HG03442 (cell line): Measurements from ENCODE around the gene POT1.

ENCODE experiments used
- ATAC-seq: cut with Tn5 transposase; IDR thresholded peaks from one replicate; pipeline ENCODE4 v1.9.1; 2021; ENCODE audit warnings: mild to moderate bottlenecking, moderate library complexity; ENCODE audit not compliant: unreplicated experiment

POT1 gene

GRCh38 chr7:124914298-124914697 is 15.3 kb downstream of the POT1 start:
- ATAC-seq: peak; percentile 40

GRCh38 chr7:124912972-124913371 is 16.7 kb downstream of the POT1 start:
- ATAC-seq: no peak

DNA sequence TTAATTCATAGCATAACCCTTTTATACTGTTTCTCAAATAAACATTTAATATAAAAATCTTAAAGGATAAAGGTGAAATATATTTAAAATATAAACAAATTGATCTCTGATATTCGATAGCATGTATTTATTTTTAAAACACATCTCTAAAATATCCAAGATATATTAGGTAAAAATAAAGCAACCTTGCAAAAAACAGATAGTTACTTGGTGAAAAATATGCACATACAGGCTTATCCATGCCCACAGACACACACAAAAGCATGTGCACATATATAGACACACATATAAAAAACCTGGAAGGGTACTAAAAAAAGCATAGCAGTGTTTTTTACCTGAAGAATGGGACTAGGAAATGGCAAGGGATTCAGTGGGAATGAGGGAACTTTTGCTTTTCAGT is 19.8 kb downstream of the POT1 start:
- no peak for ATAC-seq

- no peak for ATAC-seq
These were observed 21.4 kb downstream of the POT1 start for GRCh38 chr7:124908259-124908658.

GRCh38 chr7:124907490-124907889 is 22.1 kb downstream of the POT1 start:
- ATAC-seq: no peak

- ATAC-seq: no peak
These were observed 31.1 kb downstream of the POT1 start for GRCh38 chr7:124898531-124898930.

GRCh38 chr7:124896001-124896400 is 33.6 kb downstream of the POT1 start:
- ATAC-seq: no peak

DNA sequence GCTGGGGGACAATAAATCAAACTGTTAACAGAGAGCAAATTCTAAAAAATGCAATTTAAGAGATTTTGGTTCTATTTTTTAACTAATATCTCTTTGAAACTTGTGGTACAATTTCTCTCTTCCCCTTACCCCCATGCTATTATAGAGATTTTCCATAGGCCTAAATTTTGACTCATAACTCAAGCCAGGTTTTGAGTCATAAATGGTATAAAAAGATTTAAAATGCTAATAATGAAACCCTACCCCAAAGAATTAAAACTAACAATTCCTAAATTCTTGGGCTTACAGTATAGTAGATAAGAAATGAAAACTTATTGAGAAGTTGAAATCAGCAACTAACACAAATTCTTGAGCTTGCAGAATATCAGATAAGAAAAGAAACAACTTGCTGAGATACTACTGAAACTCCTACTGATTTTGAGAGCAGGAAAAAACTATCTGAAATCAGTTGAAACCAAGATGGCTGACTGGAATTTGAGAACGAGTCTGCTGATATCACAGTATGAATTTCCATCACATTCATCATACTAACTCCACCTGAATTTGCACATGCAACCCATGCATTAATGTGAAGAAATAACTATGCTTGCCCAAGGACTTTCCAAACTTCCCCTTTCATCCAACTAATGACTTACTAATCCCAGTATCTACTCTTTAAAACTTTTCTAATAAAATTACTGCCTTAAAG is 36.3 kb downstream of the POT1 start:
- ATAC-seq: peak; percentile 92

DNA sequence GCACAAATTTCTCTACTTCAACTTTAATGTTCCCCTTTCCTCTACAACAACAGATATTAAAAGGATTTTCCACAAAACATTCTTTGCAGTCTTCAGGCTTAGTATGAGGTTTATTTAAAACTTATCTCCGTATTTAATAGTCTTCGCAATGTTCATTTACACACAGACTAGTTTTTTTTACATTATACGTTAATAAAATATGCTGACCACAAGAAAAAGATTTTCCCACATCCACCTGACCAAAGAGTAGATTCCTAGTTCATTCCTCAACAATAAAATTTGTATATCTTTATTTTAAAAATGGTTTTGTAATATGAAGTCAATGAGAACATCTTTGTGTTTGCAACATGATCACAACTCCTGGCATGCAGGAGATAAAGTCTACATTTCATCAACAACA is 42.4 kb downstream of the POT1 start:
- ATAC-seq: no peak

GRCh38 chr7:124881981-124882380 is 47.6 kb downstream of the POT1 start:
- no peak for ATAC-seq

DNA sequence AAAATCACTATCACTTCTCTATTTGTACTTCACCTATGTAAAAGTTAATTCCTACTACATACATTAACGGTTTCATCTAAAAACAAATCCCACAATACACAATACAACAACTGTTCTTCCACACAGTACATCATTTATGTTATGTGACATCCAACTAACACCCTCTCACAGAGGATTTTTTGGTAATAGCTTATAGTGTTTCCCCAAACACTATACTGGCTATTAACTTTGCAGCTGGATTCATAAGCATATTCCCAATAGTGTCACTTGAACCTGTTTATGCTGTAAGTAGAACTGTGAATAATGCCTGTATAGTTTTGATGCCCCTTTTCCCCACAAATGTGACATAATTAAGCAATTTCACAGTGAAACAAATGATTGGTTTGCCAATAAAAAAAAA is 49.9 kb downstream of the POT1 start:
- ATAC-seq: no peak

DNA sequence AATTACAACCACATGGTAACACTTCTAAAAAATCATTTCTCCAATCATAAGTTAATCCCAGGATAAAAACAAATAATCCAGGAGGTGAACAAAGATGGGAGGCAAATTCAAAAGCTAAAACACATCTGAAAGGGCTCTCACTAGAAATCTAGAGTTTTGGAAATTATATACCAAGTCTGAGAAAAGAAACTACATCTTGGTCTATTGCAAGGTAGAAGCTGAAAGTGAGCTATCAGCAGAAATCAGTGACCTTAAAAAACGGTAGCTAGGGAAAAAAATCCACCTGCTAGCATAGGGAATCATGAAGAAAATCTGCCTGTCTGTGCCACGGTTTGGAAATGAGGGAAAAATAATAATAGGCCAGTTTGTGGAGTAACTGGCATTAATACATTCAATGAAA is 50.5 kb downstream of the POT1 start:
- ATAC-seq: no peak

- no peak for ATAC-seq
These were observed 54.9 kb downstream of the POT1 start for GRCh38 chr7:124874644-124875163.

DNA sequence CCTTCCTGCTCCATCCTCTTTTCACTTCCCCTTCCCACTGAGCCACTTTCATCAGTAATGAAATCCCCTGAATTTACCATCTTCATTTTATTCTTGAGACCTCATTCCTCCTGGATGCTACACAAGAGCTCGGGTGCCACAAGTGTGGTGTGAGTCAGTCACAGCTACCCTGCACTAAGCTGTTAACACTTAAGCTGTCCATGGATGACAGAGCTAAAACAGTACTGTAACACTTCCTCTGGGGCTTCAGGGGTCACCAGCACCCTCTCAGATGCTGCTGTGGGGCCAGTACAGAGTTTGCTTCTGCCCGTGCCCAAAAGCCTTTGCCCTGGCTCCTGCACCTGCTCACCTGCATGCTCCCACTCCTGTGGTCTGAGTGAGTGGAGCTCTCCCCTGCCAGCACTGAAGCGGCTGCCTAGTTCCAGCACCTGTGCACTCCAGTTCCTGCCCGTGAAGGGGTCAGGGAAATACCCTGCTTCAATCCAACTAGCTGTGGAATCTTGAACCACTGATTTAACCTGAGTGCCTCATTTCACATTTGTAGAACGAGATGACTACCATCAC is 71.9 kb downstream of the POT1 start:
- no peak for ATAC-seq

GRCh38 chr7:124856299-124856888 is 73.2 kb downstream of the POT1 start:
- peak; percentile 61 for ATAC-seq

DNA sequence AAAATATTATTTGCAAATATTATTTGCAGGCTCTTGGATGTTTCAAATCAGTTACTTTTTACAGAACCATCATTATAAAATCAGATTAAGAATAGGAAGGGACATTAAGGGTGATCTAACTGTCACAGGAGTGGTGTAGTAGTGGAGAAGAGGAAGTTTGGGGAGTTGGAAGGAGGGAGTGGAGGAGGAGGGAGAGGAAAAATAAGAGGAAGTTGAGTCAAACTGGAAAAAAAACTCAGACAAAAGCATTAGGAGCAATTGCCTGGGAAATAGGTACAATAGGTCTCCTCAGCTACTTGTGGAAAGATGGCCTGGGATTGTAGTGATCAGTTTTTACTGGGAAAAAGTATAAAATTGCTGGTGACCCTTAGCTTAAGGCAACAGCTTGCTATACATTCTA is 86.3 kb downstream of the POT1 start:
- ATAC-seq: no peak

GRCh38 chr7:124840435-124840834 is 89.2 kb downstream of the POT1 start:
- ATAC-seq: no peak

DNA sequence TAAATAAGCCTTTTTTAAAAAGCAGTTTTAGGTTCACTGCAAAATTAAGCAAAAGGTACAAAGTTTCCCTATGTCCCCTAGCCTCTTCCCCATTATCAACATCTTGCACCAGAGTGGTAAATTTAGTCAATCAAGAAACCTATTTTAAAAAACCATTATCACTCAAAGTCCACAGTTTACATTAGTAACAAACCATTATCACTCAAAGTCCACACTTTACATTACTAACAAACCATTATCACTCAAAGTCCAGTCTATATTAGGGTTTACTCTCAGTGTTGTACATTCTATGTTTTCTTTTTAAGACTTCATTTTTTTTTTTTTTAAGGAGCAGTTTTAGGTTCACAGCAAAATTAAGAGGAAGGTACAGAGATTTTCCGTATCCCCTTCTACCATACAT is 89.9 kb downstream of the POT1 start:
- ATAC-seq: no peak

DNA sequence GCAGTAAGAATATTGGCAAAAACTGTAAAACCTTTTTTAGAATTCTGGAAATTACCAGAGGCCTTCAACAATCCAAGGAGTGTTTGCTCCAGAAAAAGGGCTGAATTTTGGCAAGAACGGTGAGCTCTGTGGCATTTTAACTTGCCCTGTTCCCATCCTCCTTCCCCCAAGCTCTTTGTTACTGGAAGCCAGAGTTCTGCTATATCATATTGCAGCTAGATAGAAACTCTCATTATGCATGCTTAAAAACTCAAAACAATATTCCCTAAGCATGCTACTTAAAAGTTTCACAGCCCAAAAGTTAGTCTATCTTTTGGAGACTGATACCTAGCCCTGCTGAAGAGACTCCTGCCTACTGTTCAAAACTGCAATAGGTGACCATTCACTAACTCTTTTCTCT is 93.5 kb downstream of the POT1 start:
- ATAC-seq: no peak

- no peak for ATAC-seq
These were observed 110.8 kb downstream of the POT1 start for GRCh38 chr7:124818807-124819206.

DNA sequence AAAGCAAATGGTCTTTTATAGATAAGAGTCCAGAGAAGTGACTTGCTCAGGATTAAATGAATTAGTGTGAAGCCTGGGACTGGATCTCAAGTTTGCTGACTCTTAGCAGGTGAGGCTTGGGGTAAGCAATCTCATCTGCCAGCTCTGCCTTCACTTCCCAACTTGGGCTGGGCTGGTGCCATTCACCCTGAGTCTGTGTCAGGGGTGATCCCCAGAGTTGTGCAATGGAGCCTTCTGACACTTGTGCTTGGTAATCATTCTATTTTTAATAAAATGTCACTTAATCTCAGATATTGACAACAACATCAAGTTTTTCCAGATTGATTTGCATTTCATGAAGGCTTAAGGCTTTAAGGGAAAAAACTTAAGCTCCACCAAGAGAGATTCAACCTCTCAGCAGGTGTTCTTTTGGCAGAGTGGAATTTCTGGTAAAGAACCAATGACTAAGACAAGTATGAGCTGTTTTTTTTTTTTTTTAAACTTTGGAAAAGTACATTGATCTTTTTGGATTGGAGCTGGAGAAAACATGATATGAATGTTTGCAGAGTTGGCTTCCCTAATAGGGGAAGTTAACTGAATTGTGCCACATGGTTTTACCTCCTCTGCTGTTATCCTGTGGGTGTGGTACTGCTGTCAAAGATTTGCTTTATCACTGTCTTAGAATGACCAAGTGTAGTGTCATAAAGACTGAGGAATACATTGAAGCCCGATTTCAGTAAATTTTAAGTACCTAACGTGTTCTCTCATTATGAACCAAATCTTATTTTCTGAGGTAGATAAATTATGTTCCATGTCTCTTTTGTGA is 115.4 kb downstream of the POT1 start:
- ATAC-seq: no peak

DNA sequence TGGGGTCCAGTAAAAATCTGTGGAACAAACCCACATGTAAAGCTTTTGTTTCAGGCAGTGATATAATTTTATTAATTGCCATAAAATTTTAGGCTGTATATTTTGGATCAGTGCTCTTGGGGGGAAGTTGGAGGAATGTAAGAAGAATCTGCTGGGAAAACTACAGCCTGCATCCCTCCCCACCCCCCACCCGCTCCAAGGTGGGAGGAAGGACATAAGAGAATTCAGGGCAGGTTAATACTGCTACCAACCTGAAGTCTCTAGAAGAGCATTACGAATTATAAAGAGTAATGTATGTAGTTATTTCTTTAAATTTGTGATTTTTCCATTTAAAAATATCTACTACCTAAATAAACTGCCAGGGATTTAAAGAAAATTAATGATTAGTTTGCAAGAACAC is 116.9 kb downstream of the POT1 start:
- ATAC-seq: no peak
